Measurements from ENCODE around the gene PRSS21. TPM values are rescaled to one million over a fixed set of nuclear protein-coding genes. Genes with fewer than 3 reads are reported as not detected.

Gene PRSS21
- total and polyA plus RNA-seq, 7 donors: 0.58 TPM; not detected in 6

DNA sequence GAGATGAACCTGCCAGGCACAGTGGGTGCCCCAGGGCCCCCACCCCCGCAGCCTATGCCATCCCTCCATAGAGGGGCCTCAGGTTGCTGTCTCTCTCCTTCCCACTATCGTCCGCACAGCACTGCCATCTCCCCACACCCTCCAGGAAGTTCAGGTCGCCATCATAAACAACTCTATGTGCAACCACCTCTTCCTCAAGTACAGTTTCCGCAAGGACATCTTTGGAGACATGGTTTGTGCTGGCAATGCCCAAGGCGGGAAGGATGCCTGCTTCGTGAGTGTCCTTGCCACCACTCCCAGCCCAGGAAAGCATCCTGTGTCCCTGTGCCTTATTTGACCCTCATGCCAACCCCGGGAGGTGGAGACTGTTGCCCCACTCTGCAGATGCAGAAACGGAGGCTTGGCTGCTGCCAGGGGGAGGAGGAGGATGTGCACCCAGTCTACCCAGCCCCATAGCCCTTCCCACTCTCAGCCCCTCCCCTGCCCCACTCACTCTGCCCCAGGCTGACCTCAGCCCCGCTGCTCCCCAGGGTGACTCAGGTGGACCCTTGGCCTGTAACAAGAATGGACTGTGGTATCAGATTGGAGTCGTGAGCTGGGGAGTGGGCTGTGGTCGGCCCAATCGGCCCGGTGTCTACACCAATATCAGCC, 3.9 kb downstream of the PRSS21 start:
- intact Hi-C loops (cut with DNase I): no loop called here

DNA sequence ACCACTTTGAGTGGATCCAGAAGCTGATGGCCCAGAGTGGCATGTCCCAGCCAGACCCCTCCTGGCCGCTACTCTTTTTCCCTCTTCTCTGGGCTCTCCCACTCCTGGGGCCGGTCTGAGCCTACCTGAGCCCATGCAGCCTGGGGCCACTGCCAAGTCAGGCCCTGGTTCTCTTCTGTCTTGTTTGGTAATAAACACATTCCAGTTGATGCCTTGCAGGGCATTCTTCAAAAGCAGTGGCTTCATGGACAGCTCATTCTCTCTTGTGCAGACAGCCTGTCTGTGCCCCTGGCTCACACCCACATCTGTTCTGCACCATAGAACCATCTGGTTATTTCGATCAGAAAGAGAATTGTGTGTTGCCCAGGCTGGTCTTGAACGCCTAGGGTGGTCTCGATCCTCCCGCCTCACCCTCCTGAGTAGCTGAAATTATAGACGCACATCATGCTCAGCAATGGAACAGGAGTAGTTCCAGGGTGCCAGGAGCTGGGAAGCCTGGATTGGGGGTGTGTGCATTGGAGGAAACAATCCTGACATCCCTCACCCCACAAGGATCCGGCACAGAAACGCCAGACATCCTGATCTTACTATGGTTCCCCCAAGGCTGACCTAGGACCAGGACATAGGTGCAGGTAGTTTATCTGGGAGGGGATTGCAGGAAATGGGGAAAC, 4.6 kb downstream of the PRSS21 start:
- WGBS, 2 donors: 85 to 86% methylated on average over 9 of the region's 9 CpGs
- no peak overlapping the region for H3K27ac ChIP-seq
- no peaks in the 10 kb centered on the region for H3K9me3 ChIP-seq
- TF ChIP-seq POLR2AphosphoS5 (IDR thresholded peaks at IDR 0.05) (no peak), EP300 (IDR thresholded peaks at IDR 0.05) (no peak), POLR2A (IDR thresholded peaks at IDR 0.05) (no peak)
- TF ChIP-seq, protein P1, sequence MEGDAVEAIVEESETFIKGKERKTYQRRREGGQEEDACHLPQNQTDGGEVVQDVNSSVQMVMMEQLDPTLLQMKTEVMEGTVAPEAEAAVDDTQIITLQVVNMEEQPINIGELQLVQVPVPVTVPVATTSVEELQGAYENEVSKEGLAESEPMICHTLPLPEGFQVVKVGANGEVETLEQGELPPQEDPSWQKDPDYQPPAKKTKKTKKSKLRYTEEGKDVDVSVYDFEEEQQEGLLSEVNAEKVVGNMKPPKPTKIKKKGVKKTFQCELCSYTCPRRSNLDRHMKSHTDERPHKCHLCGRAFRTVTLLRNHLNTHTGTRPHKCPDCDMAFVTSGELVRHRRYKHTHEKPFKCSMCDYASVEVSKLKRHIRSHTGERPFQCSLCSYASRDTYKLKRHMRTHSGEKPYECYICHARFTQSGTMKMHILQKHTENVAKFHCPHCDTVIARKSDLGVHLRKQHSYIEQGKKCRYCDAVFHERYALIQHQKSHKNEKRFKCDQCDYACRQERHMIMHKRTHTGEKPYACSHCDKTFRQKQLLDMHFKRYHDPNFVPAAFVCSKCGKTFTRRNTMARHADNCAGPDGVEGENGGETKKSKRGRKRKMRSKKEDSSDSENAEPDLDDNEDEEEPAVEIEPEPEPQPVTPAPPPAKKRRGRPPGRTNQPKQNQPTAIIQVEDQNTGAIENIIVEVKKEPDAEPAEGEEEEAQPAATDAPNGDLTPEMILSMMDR (IDR thresholded peaks at IDR 0.05): no peak
- no peak overlapping the region for H3K4me3 ChIP-seq
- DNase-seq: peak; percentile 33
- intact Hi-C loops (cut with DNase I): no loop called here
- H3K36me3 ChIP-seq: no peaks in the 10 kb centered on the region
- H3K27me3 ChIP-seq: peaks cover 0 to 22% (median 10%) of the 10 kb centered on the region in 3 donors
- no peaks in the 10 kb centered on the region for H3K4me1 ChIP-seq

More for the DNA sequence above, 3.9 kb downstream of the PRSS21 start:
- peaks cover 0 to 29% (median 16%) of the 10 kb centered on the region in 3 donors for H3K27me3 ChIP-seq
- peak; percentile 45 for DNase-seq
- H3K27ac ChIP-seq: no peak overlapping the region
- H3K4me1 ChIP-seq: no peaks in the 10 kb centered on the region
- no peak overlapping the region for H3K4me3 ChIP-seq
- H3K36me3 ChIP-seq: no peaks in the 10 kb centered on the region
- TF ChIP-seq POLR2AphosphoS5 (IDR thresholded peaks at IDR 0.05) (no peak), POLR2A (IDR thresholded peaks at IDR 0.05) (no peak), EP300 (IDR thresholded peaks at IDR 0.05) (no peak)
- TF ChIP-seq, protein P1 (IDR thresholded peaks at IDR 0.05): no peak
- 87% methylated on average over 14 of the region's 14 CpGs for whole genome bisulfite sequencing, 2 donors
- no peaks in the 10 kb centered on the region for H3K9me3 ChIP-seq

DNA sequence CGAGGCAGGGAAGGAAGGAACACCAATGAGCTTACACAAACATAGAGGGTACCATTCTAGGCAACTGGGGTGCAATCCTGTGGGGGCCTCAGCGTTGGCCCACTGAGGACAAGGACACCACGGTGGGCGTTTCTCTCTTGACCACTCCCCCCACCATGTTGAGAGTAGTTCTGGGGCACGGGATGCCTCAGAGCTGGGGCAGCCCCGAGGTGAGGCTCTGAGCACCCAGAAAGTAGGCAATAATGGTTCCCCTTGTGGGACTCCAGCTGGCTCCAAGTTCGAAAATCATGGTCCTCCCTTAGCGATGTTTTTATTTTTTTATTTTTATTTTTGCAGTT, 5.1 kb downstream of the PRSS21 start:
- intact Hi-C loops (cut with DNase I): no loop called here
- Histone ChIP-seq H3K4me1 (no peaks in the 10 kb centered on the region), H3K4me3 (no peak overlapping the region), H3K36me3 (no peaks in the 10 kb centered on the region), H3K27ac (no peak overlapping the region), H3K27me3 (peaks cover 0 to 17% (median 6%) of the 10 kb centered on the region in 3 donors), H3K9me3 (no peaks in the 10 kb centered on the region)
- DNase-seq: peak; percentile 14
- 80% methylated on average over 8 of the region's 8 CpGs for WGBS, 2 donors
- TF ChIP-seq, protein P1 (IDR thresholded peaks at IDR 0.05): no peak
- TF ChIP-seq POLR2A (IDR thresholded peaks at IDR 0.05): no peak
- TF ChIP-seq EP300 (IDR thresholded peaks at IDR 0.05): no peak
- TF ChIP-seq POLR2AphosphoS5 (IDR thresholded peaks at IDR 0.05): no peak

DNA sequence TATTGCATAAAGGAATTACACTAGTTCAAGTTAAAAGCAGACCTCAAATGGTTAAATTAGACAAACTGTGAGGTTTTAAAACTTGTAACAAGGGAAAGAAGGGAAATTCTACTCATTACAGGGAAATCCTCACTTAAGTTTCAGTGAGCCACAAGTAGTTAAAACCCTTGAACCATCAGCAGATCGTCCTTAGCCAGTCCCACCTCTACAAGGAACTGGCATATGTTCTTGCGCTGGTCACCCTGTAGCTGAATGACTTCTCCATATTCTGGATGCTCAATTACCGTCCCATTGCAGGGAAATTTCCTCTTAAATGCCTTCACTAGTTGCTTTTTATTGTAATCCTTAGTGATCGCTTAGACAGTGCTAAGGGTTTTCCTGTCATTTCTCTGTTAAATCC, 5.5 kb downstream of the PRSS21 start:
- WGBS, 2 donors: 74 to 75% methylated on average over 4 of the region's 4 CpGs
- no peaks in the 10 kb centered on the region for H3K4me1 ChIP-seq
- H3K27me3 ChIP-seq: peaks cover 0 to 13% (median 2%) of the 10 kb centered on the region in 3 donors
- H3K4me3 ChIP-seq: no peak overlapping the region
- no peak for TF ChIP-seq POLR2A (IDR thresholded peaks at IDR 0.05)
- no peak for TF ChIP-seq POLR2AphosphoS5 (IDR thresholded peaks at IDR 0.05)
- TF ChIP-seq EP300 (IDR thresholded peaks at IDR 0.05): no peak
- TF ChIP-seq, protein P1 (IDR thresholded peaks at IDR 0.05): no peak
- H3K27ac ChIP-seq: no peak overlapping the region
- H3K36me3 ChIP-seq: no peaks in the 10 kb centered on the region
- no peaks in the 10 kb centered on the region for H3K9me3 ChIP-seq
- intact Hi-C loops (cut with DNase I): no loop called here
- DNase-seq: no peak

Measured in sigmoid colon (tissue), 7 donors.